ENCODE measurements around the gene ZNF446.

Gene ZNF446

GRCh38 chr19:58474291-58474996 lies 1.7 kb upstream of the ZNF446 start:
- no peak for TF ChIP-seq CTCF (IDR thresholded peaks at IDR 0.05; ENCODE audit: insufficient read depth, low read length, poor library complexity, severe bottlenecking)
- Histone ChIP-seq H3K4me3 (replicated peaks; ENCODE audit: low read depth, low read length) (no peak overlapping the region), H3K36me3 (ENCODE audit: control insufficient read depth, insufficient read depth, low read length) (peaks cover 15% of the 10 kb centered on the region), H3K27me3 (replicated peaks; ENCODE audit: control insufficient read depth, insufficient read depth, low read length) (no peaks in the 10 kb centered on the region)
- no peak for DNase-seq (ENCODE audit: extremely low read depth, insufficient read length)

GRCh38 chr19:58474997-58475713 lies 997 bp upstream of the ZNF446 start:
- no peaks in the 10 kb centered on the region for H3K27me3 ChIP-seq (replicated peaks; ENCODE audit: control insufficient read depth, insufficient read depth, low read length)
- DNase-seq (ENCODE audit: extremely low read depth, insufficient read length) = no peak
- peak overlapping the region; percentile 70 for H3K4me3 ChIP-seq (replicated peaks; ENCODE audit: low read depth, low read length)
- no peak for TF ChIP-seq CTCF (IDR thresholded peaks at IDR 0.05; ENCODE audit: insufficient read depth, low read length, poor library complexity, severe bottlenecking)
- peaks cover 15% of the 10 kb centered on the region for H3K36me3 ChIP-seq (ENCODE audit: control insufficient read depth, insufficient read depth, low read length)

- no peak for DNase-seq (ENCODE audit: extremely low read depth, insufficient read length)
Measured at GRCh38 chr19:58476498-58477015, 405 bp downstream of the ZNF446 start.

GRCh38 chr19:58477130-58477529 lies 978 bp downstream of the ZNF446 start:
- DNase-seq (ENCODE audit: extremely low read depth, insufficient read length) = no peak
- TF ChIP-seq CTCF (IDR thresholded peaks at IDR 0.05; ENCODE audit: insufficient read depth, low read length, poor library complexity, severe bottlenecking) = no peak
- no peaks in the 10 kb centered on the region for H3K27me3 ChIP-seq (replicated peaks; ENCODE audit: control insufficient read depth, insufficient read depth, low read length)
- H3K36me3 ChIP-seq (ENCODE audit: control insufficient read depth, insufficient read depth, low read length) = peaks cover 14% of the 10 kb centered on the region
- no peak overlapping the region; the same call in 1 of the 2 replicates for H3K4me3 ChIP-seq (replicated peaks; ENCODE audit: low read depth, low read length)

More at GRCh38 chr19:58476498-58477015, 405 bp downstream of the ZNF446 start:
- Histone ChIP-seq H3K27me3 (replicated peaks; ENCODE audit: control insufficient read depth, insufficient read depth, low read length) (no peaks in the 10 kb centered on the region), H3K4me3 (replicated peaks; ENCODE audit: low read depth, low read length) (peak overlapping the region; percentile 70), H3K36me3 (ENCODE audit: control insufficient read depth, insufficient read depth, low read length) (peaks cover 17% of the 10 kb centered on the region)
- TF ChIP-seq CTCF (IDR thresholded peaks at IDR 0.05; ENCODE audit: insufficient read depth, low read length, poor library complexity, severe bottlenecking) = no peak

- no peaks in the 10 kb centered on the region for H3K27me3 ChIP-seq (replicated peaks; ENCODE audit: control insufficient read depth, insufficient read depth, low read length)
- peaks cover 9% of the 10 kb centered on the region; the same call in 1 of the 2 replicates for H3K36me3 ChIP-seq (ENCODE audit: control insufficient read depth, insufficient read depth, low read length)
- no peak for DNase-seq (ENCODE audit: extremely low read depth, insufficient read length)
- TF ChIP-seq CTCF (IDR thresholded peaks at IDR 0.05; ENCODE audit: insufficient read depth, low read length, poor library complexity, severe bottlenecking) = no peak
- H3K4me3 ChIP-seq (replicated peaks; ENCODE audit: low read depth, low read length) = no peak overlapping the region
Measured at GRCh38 chr19:58477871-58478270, 1.7 kb downstream of the ZNF446 start.
